MCF 10A (cell line): Measurements from ENCODE around the gene MTMR3. TPM values are rescaled to one million over a fixed set of nuclear protein-coding genes. Genes with fewer than 3 reads are reported as not detected.

Source experiments
- BruUV-seq: library from RNA; stranded (reverse); fragments of 400-500 nt; replicated peaks from 2 replicates; lab custom pipeline; 2021; lab: Mats Ljungman, UMichigan
- CTCF ChIA-PET: fragments of 300-600 bp; sonication (Branson Sonifier 250); formaldehyde crosslinking; extraction: SDS; loops from one replicate; lab custom pipeline; 2021; ENCODE audit warnings: antibody characterized with exemption, inconsistent platforms; lab: Yijun Ruan, JAX
- POLR2A ChIA-PET: fragments of 300-600, 350-650 bp; sonication (Branson Sonifier 250); formaldehyde crosslinking; extraction: SDS; loops from one replicate; lab custom pipeline; 2020; ENCODE audit warnings: antibody characterized with exemption, inconsistent platforms; lab: Yijun Ruan, JAX
- DNase-seq: peaks from one replicate; pipeline ENCODE4 v3.0.0-alpha.2; 2018; ENCODE audit not compliant: unreplicated experiment
- H3K27ac Mint-ChIP-seq: one replicate; pipeline ENCODE4 v1.8.0; 2022; ENCODE audit warnings: mild to moderate bottlenecking, low read depth, mixed read lengths; ENCODE audit not compliant: unreplicated experiment
- H3K27me3 Mint-ChIP-seq: one replicate; pipeline ENCODE4 v1.8.0; 2022; ENCODE audit warnings: mixed read lengths; ENCODE audit not compliant: insufficient read depth, unreplicated experiment
- H3K36me3 Mint-ChIP-seq: one replicate; pipeline ENCODE4 v1.8.0; 2022; ENCODE audit warnings: mild to moderate bottlenecking, moderate library complexity, mixed read lengths; ENCODE audit not compliant: insufficient read depth, unreplicated experiment
- H3K4me1 Mint-ChIP-seq: one replicate; pipeline ENCODE4 v1.8.0; 2022; ENCODE audit warnings: mixed read lengths; ENCODE audit not compliant: insufficient read depth, unreplicated experiment
- H3K4me3 Mint-ChIP-seq: one replicate; pipeline ENCODE4 v1.8.0; 2022; ENCODE audit warnings: mild to moderate bottlenecking, moderate library complexity, mixed read lengths; ENCODE audit not compliant: unreplicated experiment
- H3K9me3 Mint-ChIP-seq: one replicate; pipeline ENCODE4 v1.8.0; 2022; ENCODE audit warnings: mixed read lengths; ENCODE audit not compliant: unreplicated experiment
- intact Hi-C: fragments of 100-400 bp; cut with micrococcal nuclease; formaldehyde crosslinking; loops from 2 replicates; pipeline ENCODE4 v1.14.1; 2022
- total RNA-seq: library from RNA; stranded (reverse); gene quantifications from 2 replicates; pipeline ENCODE4 v1.2.3, GENCODE V29; 2022
- TF ChIP-seq, protein P1 (sequence below): fragments of 200-600 bp; IDR thresholded peaks from one replicate; pipeline ENCODE4 v1.8.0; 2022; ENCODE audit warnings: antibody characterized with exemption, mild to moderate bottlenecking; ENCODE audit not compliant: unreplicated experiment

The MTMR3 gene
- total RNA-seq, 1 experiment from 2014 or later = 34.4 TPM

DNA sequence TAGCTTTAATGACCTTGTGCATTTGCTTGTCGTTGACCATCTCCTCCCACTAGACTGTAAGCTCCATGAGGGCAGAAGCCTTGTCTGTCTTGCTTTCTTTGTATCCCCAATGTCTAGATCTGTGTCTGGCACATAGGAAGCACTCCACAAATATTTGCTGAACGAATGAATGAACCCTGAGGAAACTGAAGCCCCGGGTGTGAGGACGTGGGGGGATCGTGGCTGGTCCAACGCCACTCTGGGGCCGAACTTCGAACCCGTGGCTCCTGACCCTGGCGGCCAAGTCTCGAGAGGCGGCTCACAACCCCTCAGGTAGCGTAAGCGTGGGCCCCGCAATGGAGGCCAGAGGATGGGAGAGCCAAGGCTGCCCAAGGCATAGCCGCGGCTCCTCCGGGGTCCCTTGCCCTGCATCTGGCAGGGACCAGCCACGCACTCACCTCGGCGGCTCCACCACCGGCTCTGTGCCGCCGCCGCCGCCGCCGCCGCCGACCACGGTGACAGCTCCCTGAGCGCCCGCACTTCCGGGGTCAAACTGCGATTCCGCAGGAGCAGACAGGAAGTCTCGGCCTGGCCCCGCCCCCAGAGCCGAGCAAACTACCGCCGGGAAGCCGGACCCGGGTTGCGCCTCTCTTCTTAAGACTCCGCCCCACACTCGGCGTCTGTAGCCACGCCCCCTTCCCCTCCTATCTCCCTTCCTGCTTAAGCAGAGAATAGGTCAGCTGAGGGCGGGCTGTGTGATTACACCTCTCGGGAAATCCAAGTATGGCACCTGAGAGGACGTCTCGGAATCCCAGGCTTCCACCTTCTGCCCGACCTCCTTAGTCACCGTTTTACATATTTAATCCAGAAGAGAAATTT, 45.0 kb upstream of the MTMR3 start, which contains the start of gene ASCC2:
TSS of gene ASCC2 (minus strand) at position 534 of the 858 bp plus-strand sequence. CDS start 5,949 bp downstream, outside the sequence.
- no peaks in the 10 kb centered on the region for H3K9me3 Mint-ChIP-seq
- peak within 1 kb of the TSS; percentile 93 for H3K4me3 Mint-ChIP-seq

DNA sequence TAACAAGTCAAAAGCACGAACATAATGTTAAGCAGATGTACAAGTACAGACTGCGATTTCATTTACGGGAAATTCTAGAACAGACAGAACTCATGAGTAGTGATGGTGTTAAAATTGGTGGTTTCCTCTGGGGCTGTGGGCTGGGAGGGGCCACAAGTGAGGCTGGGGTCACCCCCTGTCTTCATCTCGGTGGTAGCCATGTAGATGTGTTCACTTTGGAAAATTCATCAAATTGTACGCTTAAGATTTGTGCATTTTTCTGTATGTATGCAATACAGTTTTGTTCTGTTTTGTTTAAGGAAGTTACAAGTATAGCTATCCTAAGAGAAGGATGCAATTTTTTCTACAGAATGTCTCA, 44.4 kb upstream of the MTMR3 start:
- H3K9me3 Mint-ChIP-seq = no peaks in the 10 kb centered on the region
- no peak for DNase-seq
- H3K36me3 Mint-ChIP-seq = peaks cover 6% of the 10 kb centered on the region
- peaks cover 25% of the 10 kb centered on the region for H3K4me1 Mint-ChIP-seq
- peak overlapping the region; percentile 93 for H3K4me3 Mint-ChIP-seq
- no peaks in the 10 kb centered on the region for H3K27me3 Mint-ChIP-seq
- peak overlapping the region; percentile 91 for H3K27ac Mint-ChIP-seq
- ChIA-PET CTCF (interaction anchor here (1.6 kb wide), 1 partner anchor 78 kb away, joined by 4 read pairs; no protein-coding TSS in a partner anchor), POLR2A (interaction anchor here (0.7 to 3.3 kb wide), 14 partner anchors 10 to 215 kb away, joined by 3 to 22 read pairs (median 8); partner anchors contain the start of genes MTMR3 and ZMAT5)
- no TSS peak for BruUV-seq
- TF ChIP-seq, protein P1, sequence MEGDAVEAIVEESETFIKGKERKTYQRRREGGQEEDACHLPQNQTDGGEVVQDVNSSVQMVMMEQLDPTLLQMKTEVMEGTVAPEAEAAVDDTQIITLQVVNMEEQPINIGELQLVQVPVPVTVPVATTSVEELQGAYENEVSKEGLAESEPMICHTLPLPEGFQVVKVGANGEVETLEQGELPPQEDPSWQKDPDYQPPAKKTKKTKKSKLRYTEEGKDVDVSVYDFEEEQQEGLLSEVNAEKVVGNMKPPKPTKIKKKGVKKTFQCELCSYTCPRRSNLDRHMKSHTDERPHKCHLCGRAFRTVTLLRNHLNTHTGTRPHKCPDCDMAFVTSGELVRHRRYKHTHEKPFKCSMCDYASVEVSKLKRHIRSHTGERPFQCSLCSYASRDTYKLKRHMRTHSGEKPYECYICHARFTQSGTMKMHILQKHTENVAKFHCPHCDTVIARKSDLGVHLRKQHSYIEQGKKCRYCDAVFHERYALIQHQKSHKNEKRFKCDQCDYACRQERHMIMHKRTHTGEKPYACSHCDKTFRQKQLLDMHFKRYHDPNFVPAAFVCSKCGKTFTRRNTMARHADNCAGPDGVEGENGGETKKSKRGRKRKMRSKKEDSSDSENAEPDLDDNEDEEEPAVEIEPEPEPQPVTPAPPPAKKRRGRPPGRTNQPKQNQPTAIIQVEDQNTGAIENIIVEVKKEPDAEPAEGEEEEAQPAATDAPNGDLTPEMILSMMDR = no peak
- intact Hi-C loops = loop anchor here (1.0 kb wide), 2 partner anchors 45 to 156 kb away; partner anchors contain the start of gene MTMR3

More for the DNA sequence above, 45.0 kb upstream of the MTMR3 start, which contains the start of gene ASCC2:
- intact Hi-C loops = loop anchor here (1.0 kb wide), 2 partner anchors 45 to 156 kb away; partner anchors contain the start of gene MTMR3
- Mint-ChIP-seq H3K27me3 (no peaks in the 10 kb centered on the region), H3K4me1 (peaks cover 25% of the 10 kb centered on the region), H3K27ac (peak within 1 kb of the TSS; percentile 91), H3K36me3 (peaks cover 6% of the 10 kb centered on the region)
- TF ChIP-seq, protein P1 = no peak
- TSS peak; percentile 51 for BruUV-seq
- DNase-seq = peak; percentile 98
- POLR2A ChIA-PET = interaction anchor here (0.7 to 3.3 kb wide), 26 partner anchors 10 to 284 kb away, joined by 3 to 22 read pairs (median 4); partner anchors contain the start of genes MTMR3, THOC5 and ZMAT5
- CTCF ChIA-PET = interaction anchor here (0.6 to 1.6 kb wide), 4 partner anchors 33 to 158 kb away, joined by 3 to 6 read pairs (median 4); no protein-coding TSS in a partner anchor

DNA sequence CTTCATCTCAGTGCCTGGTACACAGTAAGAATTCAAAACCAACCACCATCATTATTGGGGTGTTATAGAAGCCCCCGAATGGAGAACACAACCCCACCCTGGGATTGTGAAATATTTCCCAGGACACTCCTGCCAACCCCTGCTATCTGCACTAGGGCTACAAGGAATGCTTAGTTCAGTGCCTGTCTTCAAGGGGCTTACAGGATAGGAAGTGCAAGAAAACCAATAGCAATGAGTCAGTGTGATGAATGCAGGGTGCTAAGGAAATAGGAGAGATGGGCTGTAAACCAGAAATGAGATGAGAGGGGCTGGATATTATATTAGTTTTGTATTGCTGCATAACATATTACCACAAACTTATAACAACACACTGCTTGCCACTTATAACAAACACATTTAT, 43.9 kb upstream of the MTMR3 start:
- TF ChIP-seq, protein P1 = no peak
- Mint-ChIP-seq H3K27me3 (no peaks in the 10 kb centered on the region), H3K4me3 (no peak overlapping the region), H3K4me1 (peaks cover 25% of the 10 kb centered on the region), H3K9me3 (no peaks in the 10 kb centered on the region), H3K36me3 (peaks cover 6% of the 10 kb centered on the region), H3K27ac (no peak overlapping the region)
- POLR2A ChIA-PET = interaction anchor here (0.9 to 3.3 kb wide), 6 partner anchors 17 to 215 kb away, joined by 3 to 22 read pairs (median 8); no protein-coding TSS in a partner anchor
- DNase-seq = no peak
- CTCF ChIA-PET = no interaction called here
- intact Hi-C loops = no loop called here
- no TSS peak for BruUV-seq

DNA sequence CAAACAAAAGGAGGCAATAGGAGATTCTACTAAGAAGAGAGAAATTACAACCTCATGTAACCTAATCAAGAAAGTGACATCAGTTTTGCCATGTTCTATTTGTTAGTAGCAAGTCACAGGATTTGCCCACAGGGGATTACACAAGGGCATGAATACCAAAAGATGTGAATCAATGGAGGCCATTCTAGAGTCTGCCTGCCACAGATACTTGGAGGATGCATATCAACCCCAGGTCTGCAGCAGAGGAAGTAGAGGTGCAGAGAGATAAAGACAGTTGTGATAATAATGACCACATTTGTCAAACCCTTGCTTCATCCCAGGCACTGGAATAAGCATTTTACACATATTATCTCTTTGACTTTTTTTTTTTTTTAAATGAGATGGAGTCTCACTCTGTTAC, 42.5 kb upstream of the MTMR3 start:
- BruUV-seq = no TSS peak
- Mint-ChIP-seq H3K9me3 (no peaks in the 10 kb centered on the region), H3K4me3 (no peak overlapping the region), H3K36me3 (peaks cover 6% of the 10 kb centered on the region), H3K4me1 (peaks cover 24% of the 10 kb centered on the region), H3K27ac (no peak overlapping the region), H3K27me3 (no peaks in the 10 kb centered on the region)
- DNase-seq = no peak
- intact Hi-C loops = no loop called here
- CTCF ChIA-PET = interaction anchor here (0.6 to 0.7 kb wide), 2 partner anchors 10 to 43 kb away, joined by 3 read pairs; no protein-coding TSS in a partner anchor
- POLR2A ChIA-PET = no interaction called here
- TF ChIP-seq, protein P1 = no peak
